ENCODE measurements around the gene USP34. TPM values are rescaled to one million over a fixed set of nuclear protein-coding genes. Genes with fewer than 3 reads are reported as not detected.
"Not testable (repeated sequence)": the region's sequence is repeated elsewhere in the genome, so short reads cannot be mapped to it uniquely, and the experiment has no call there.

Gene USP34
- total and polyA plus RNA-seq, 4 donors: 25.2 to 146 (median 91.3) TPM

- Histone ChIP-seq H3K27me3 (ENCODE audit: control insufficient read depth in 1 of 2, insufficient read depth in 2 of 2, low read length in 1 of 2) (no peaks in the 10 kb centered on the region), H3K36me3 (ENCODE audit: control insufficient read depth in 1 of 2, insufficient read depth in 2 of 2, low read length in 1 of 2) (no peaks in the 10 kb centered on the region), H3K4me3 (ENCODE audit: low read length in 2 of 2) (no peak overlapping the region), H3K27ac (ENCODE audit: low read depth in 1 of 2, low read length in 2 of 2) (no peak overlapping the region), H3K9me3 (ENCODE audit: control insufficient read depth, low read length) (no peaks in the 10 kb centered on the region), H3K4me1 (ENCODE audit: control insufficient read depth in 1 of 2, insufficient read depth in 2 of 2, low read length in 2 of 2) (no peaks in the 10 kb centered on the region)
- intact Hi-C loops (cut with DNase I): no loop called here
- 91 to 93% methylated on average over 7 of the region's 7 CpGs for WGBS, 2 donors
- ATAC-seq (ENCODE audit: low FRiP score) (no peak), DNase-seq (no peak)
Observed at GRCh38 chr2:61196671-61197070, 274.2 kb downstream of the USP34 start.

- 94 to 96% methylated on average over 15 of the region's 15 CpGs for WGBS, 2 donors
- intact Hi-C loops (cut with DNase I); DNase-seq: not testable (repeated sequence)
Observed at GRCh38 chr2:61194646-61195045, 276.2 kb downstream of the USP34 start.

GRCh38 chr2:61193670-61194561 is 277.0 kb downstream of the USP34 start:
- Histone ChIP-seq H3K4me3 (ENCODE audit: low read length in 2 of 2) (no peak overlapping the region), H3K27me3 (ENCODE audit: control insufficient read depth in 1 of 2, insufficient read depth in 2 of 2, low read length in 1 of 2) (no peaks in the 10 kb centered on the region), H3K27ac (ENCODE audit: low read depth in 1 of 2, low read length in 2 of 2) (no peak overlapping the region), H3K4me1 (ENCODE audit: control insufficient read depth in 1 of 2, insufficient read depth in 2 of 2, low read length in 2 of 2) (no peaks in the 10 kb centered on the region), H3K36me3 (ENCODE audit: control insufficient read depth in 1 of 2, insufficient read depth in 2 of 2, low read length in 1 of 2) (no peaks in the 10 kb centered on the region), H3K9me3 (ENCODE audit: control insufficient read depth, low read length) (no peaks in the 10 kb centered on the region)
- no peak for DNase-seq
- no peak for ATAC-seq (ENCODE audit: low FRiP score)
- WGBS, 2 donors: 54 to 55% methylated on average over 4 of the region's 4 CpGs
- intact Hi-C loops (cut with DNase I): no loop called here

More at GRCh38 chr2:61194646-61195045, 276.2 kb downstream of the USP34 start:
- not testable (repeated sequence) for H3K27me3 ChIP-seq (ENCODE audit: control insufficient read depth in 1 of 2, insufficient read depth in 2 of 2, low read length in 1 of 2); ATAC-seq (ENCODE audit: low FRiP score); H3K36me3 ChIP-seq (ENCODE audit: control insufficient read depth in 1 of 2, insufficient read depth in 2 of 2, low read length in 1 of 2); H3K4me1 ChIP-seq (ENCODE audit: control insufficient read depth in 1 of 2, insufficient read depth in 2 of 2, low read length in 2 of 2); H3K9me3 ChIP-seq (ENCODE audit: control insufficient read depth, low read length); H3K27ac ChIP-seq (ENCODE audit: low read depth in 1 of 2, low read length in 2 of 2); H3K4me3 ChIP-seq (ENCODE audit: low read length in 2 of 2)

DNA sequence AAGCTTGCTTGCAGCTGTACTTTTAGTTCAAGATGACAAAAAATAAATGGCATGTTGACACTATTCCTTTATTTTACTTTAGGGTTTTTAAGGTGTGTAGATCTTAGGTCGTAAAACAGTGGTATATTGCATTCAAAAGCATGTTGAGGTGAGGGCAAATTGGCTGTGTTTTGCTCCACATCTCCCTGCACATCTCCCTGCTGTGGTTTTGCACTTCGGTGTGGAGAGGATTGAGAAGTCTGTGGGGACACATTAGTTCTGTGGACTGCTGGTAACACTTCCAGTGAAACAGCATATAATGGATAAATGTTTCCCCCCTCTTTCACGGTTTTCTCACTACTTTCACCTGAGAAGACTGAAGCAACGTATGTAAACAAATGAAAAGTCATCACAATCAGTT is 283.8 kb downstream of the USP34 start:
- peaks cover 0 to 18% of the 10 kb centered on the region in 2 donors for H3K36me3 ChIP-seq (ENCODE audit: control insufficient read depth in 1 of 2, insufficient read depth in 2 of 2, low read length in 1 of 2)
- 61 to 74% methylated on average over 4 of the region's 4 CpGs for WGBS, 2 donors
- no peak for ATAC-seq (ENCODE audit: low FRiP score)
- intact Hi-C loops (cut with DNase I): no loop called here
- H3K4me1 ChIP-seq (ENCODE audit: control insufficient read depth in 1 of 2, insufficient read depth in 2 of 2, low read length in 2 of 2): no peaks in the 10 kb centered on the region
- H3K27ac ChIP-seq (ENCODE audit: low read depth in 1 of 2, low read length in 2 of 2): no peak overlapping the region
- H3K27me3 ChIP-seq (ENCODE audit: control insufficient read depth in 1 of 2, insufficient read depth in 2 of 2, low read length in 1 of 2): no peaks in the 10 kb centered on the region
- no peaks in the 10 kb centered on the region for H3K9me3 ChIP-seq (ENCODE audit: control insufficient read depth, low read length)
- H3K4me3 ChIP-seq (ENCODE audit: low read length in 2 of 2): no peak overlapping the region
- DNase-seq: no peak

- Histone ChIP-seq H3K4me3 (ENCODE audit: low read length in 2 of 2) (no peak overlapping the region), H3K9me3 (ENCODE audit: control insufficient read depth, low read length) (no peaks in the 10 kb centered on the region), H3K4me1 (ENCODE audit: control insufficient read depth in 1 of 2, insufficient read depth in 2 of 2, low read length in 2 of 2) (peaks cover 2 to 4% of the 10 kb centered on the region in 2 donors), H3K27me3 (ENCODE audit: control insufficient read depth in 1 of 2, insufficient read depth in 2 of 2, low read length in 1 of 2) (no peaks in the 10 kb centered on the region), H3K36me3 (ENCODE audit: control insufficient read depth in 1 of 2, insufficient read depth in 2 of 2, low read length in 1 of 2) (peaks cover 0 to 18% of the 10 kb centered on the region in 2 donors), H3K27ac (ENCODE audit: low read depth in 1 of 2, low read length in 2 of 2) (no peak overlapping the region)
- DNase-seq: no peak
- no peak for ATAC-seq (ENCODE audit: low FRiP score)
- intact Hi-C loops (cut with DNase I): no loop called here
Observed at GRCh38 chr2:61185231-61185728, 285.6 kb downstream of the USP34 start.

DNA sequence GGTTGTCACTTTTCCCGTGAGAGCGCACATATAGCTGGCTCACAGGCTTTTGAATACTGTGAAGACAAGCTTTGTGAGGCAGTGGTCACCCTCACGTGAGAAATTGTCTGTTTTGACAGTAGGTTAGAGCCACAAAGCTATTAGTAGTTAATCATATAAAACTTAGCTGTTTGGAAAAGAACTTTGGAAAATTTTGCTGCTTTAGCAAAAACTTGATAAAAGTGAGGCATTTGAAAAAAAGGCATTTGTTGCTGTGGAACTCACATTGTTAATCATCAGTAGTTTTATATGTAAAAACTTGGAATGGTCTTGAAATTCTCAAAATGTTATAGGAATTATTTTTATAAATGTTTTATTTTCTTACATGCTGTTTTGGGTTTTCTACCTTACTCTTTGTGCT is 286.6 kb downstream of the USP34 start:
- intact Hi-C loops (cut with DNase I): no loop called here
- Histone ChIP-seq H3K9me3 (ENCODE audit: control insufficient read depth, low read length) (no peaks in the 10 kb centered on the region), H3K4me3 (ENCODE audit: low read length in 2 of 2) (no peak overlapping the region), H3K36me3 (ENCODE audit: control insufficient read depth in 1 of 2, insufficient read depth in 2 of 2, low read length in 1 of 2) (peaks cover 0 to 18% of the 10 kb centered on the region in 2 donors), H3K27ac (ENCODE audit: low read depth in 1 of 2, low read length in 2 of 2) (no peak overlapping the region), H3K4me1 (ENCODE audit: control insufficient read depth in 1 of 2, insufficient read depth in 2 of 2, low read length in 2 of 2) (peaks cover 3 to 5% of the 10 kb centered on the region in 2 donors), H3K27me3 (ENCODE audit: control insufficient read depth in 1 of 2, insufficient read depth in 2 of 2, low read length in 1 of 2) (no peaks in the 10 kb centered on the region)
- 78 to 82% methylated on average over 3 of the region's 3 CpGs for WGBS, 2 donors
- ATAC-seq (ENCODE audit: low FRiP score) (no peak), DNase-seq (no peak)

DNA sequence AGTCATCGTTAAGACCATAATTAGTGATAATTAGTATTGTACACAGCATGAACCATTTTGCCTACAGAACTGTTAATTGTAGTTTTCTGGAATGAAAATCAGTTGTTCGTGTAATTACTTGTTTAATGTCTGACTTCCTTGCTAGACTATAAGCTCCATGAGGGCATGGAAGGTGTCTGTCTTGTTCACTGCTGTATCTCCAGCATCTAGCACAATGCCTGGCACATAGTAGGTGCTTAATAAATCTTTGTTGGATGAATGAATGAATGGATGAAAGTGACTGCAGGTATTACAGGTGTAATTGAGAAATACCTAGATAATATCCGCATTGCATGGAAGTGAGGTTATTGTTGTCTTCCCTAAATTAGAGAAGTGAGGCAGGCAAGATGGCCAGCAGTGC is 287.1 kb downstream of the USP34 start:
- Histone ChIP-seq H3K9me3 (ENCODE audit: control insufficient read depth, low read length) (no peaks in the 10 kb centered on the region), H3K36me3 (ENCODE audit: control insufficient read depth in 1 of 2, insufficient read depth in 2 of 2, low read length in 1 of 2) (peaks cover 0 to 18% of the 10 kb centered on the region in 2 donors)

DNA sequence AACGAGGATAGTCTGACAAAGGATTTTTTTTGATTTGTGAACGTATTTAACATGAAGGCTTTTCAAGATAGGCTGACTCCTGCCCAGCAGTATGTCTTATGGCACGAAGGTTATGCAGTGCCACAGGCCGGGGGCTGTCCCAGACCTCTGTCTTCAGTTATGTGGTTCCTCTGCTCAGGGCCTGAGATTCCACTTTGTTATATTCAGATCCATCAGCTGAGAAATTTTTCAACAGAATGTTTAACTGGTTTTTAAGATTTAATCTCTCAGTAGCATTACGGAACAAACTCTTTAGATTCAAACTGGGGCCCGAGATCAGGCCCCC is 288.9 kb downstream of the USP34 start:
- H3K27ac ChIP-seq (ENCODE audit: low read depth in 1 of 2, low read length in 2 of 2): no peak overlapping the region
- intact Hi-C loops (cut with DNase I): no loop called here
- H3K9me3 ChIP-seq (ENCODE audit: control insufficient read depth, low read length): no peaks in the 10 kb centered on the region
- DNase-seq (no peak), ATAC-seq (ENCODE audit: low FRiP score) (no peak)
- H3K27me3 ChIP-seq (ENCODE audit: control insufficient read depth in 1 of 2, insufficient read depth in 2 of 2, low read length in 1 of 2): no peaks in the 10 kb centered on the region
- 62 to 64% methylated on average over 6 of the region's 6 CpGs for WGBS, 2 donors
- no peak overlapping the region for H3K4me3 ChIP-seq (ENCODE audit: low read length in 2 of 2)
- H3K36me3 ChIP-seq (ENCODE audit: control insufficient read depth in 1 of 2, insufficient read depth in 2 of 2, low read length in 1 of 2): peaks cover 0 to 9% of the 10 kb centered on the region in 2 donors
- H3K4me1 ChIP-seq (ENCODE audit: control insufficient read depth in 1 of 2, insufficient read depth in 2 of 2, low read length in 2 of 2): peaks cover 5% of the 10 kb centered on the region in 2 donors

More for the DNA sequence above, 287.1 kb downstream of the USP34 start:
- peaks cover 5% of the 10 kb centered on the region in 2 donors for H3K4me1 ChIP-seq (ENCODE audit: control insufficient read depth in 1 of 2, insufficient read depth in 2 of 2, low read length in 2 of 2)
- H3K4me3 ChIP-seq (ENCODE audit: low read length in 2 of 2): no peak overlapping the region
- no peaks in the 10 kb centered on the region for H3K27me3 ChIP-seq (ENCODE audit: control insufficient read depth in 1 of 2, insufficient read depth in 2 of 2, low read length in 1 of 2)
- intact Hi-C loops (cut with DNase I): no loop called here
- DNase-seq: no peak
- ATAC-seq (ENCODE audit: low FRiP score): no peak
- no peak overlapping the region for H3K27ac ChIP-seq (ENCODE audit: low read depth in 1 of 2, low read length in 2 of 2)
- WGBS, 2 donors: 95 to 98% methylated on average over 3 of the region's 3 CpGs
